ENCODE data around the gene TAF1.
"Not testable (repeated sequence)": the region's sequence is repeated elsewhere in the genome, so short reads cannot be mapped to it uniquely, and the experiment has no call there.

TAF1 gene

GRCh38 chrX:71439896-71440295, 73.7 kb downstream of the TAF1 start:
- DNase-seq: no peak

- no peak for DNase-seq
Measured at GRCh38 chrX:71440401-71440800, 74.2 kb downstream of the TAF1 start.

- not testable (repeated sequence) for DNase-seq
Measured at GRCh38 chrX:71441809-71442208, 75.7 kb downstream of the TAF1 start.

GRCh38 chrX:71450433-71451106, 84.4 kb downstream of the TAF1 start:
- no peak for DNase-seq

- DNase-seq: not testable (repeated sequence)
Measured at GRCh38 chrX:71451518-71451917, 85.4 kb downstream of the TAF1 start.

GRCh38 chrX:71453056-71453455, 86.9 kb downstream of the TAF1 start:
- DNase-seq: no peak

GRCh38 chrX:71454222-71454621, 88.1 kb downstream of the TAF1 start:
- DNase-seq: no peak

- no peak for DNase-seq
Measured at GRCh38 chrX:71458866-71459265, 92.7 kb downstream of the TAF1 start.

- DNase-seq: no peak
Measured at GRCh38 chrX:71464968-71465367, 98.8 kb downstream of the TAF1 start.

GRCh38 chrX:71466979-71467523, 100.9 kb downstream of the TAF1 start:
- DNase-seq: no peak

- no peak for DNase-seq
Measured at GRCh38 chrX:71475785-71476540, 109.8 kb downstream of the TAF1 start.

- no peak for DNase-seq
Measured at GRCh38 chrX:71482228-71482958, 116.2 kb downstream of the TAF1 start.

- DNase-seq: no peak
Measured at GRCh38 chrX:71487814-71488213, 121.7 kb downstream of the TAF1 start.

- no peak for DNase-seq
Measured at GRCh38 chrX:71489540-71489939, 123.4 kb downstream of the TAF1 start.

GRCh38 chrX:71492231-71493065, 126.3 kb downstream of the TAF1 start:
- peak; percentile 57 for DNase-seq

- peak; percentile 18 for DNase-seq
Measured at GRCh38 chrX:71493111-71493613, 127.0 kb downstream of the TAF1 start.

GRCh38 chrX:71495979-71496378, 129.8 kb downstream of the TAF1 start:
- not testable (repeated sequence) for DNase-seq

GRCh38 chrX:71496476-71496875, 130.3 kb downstream of the TAF1 start:
- no peak for DNase-seq

GRCh38 chrX:71502080-71502479, 135.9 kb downstream of the TAF1 start:
- not testable (repeated sequence) for DNase-seq

- no peak for DNase-seq
Measured at GRCh38 chrX:71504346-71504745, 138.2 kb downstream of the TAF1 start.

GRCh38 chrX:71509289-71509688, 143.1 kb downstream of the TAF1 start:
- DNase-seq: no peak

- DNase-seq: no peak
Measured at GRCh38 chrX:71510161-71510560, 144.0 kb downstream of the TAF1 start.
